HL-60 (cell line): ENCODE results near the gene PPAN.

ENCODE experiments used
- DNase-seq, 2 experiments: peaks; one replicate each; pipeline ENCODE4 v3.0.0-alpha.2; 2010 to 2020; ENCODE audit warnings: low read depth in 1 of 2, low spot score in 1 of 2
- H3K27ac ChIP-seq: fragments of 250-450 bp; sonication (Bioruptor Pico); replicated peaks from 2 replicates; pipeline ENCODE4 v1.5.1; 2020; ENCODE audit warnings: mild to moderate bottlenecking, moderate library complexity
- H3K27me3 ChIP-seq: fragments of 250-450 bp; sonication (Bioruptor Pico); 2 replicates; pipeline ENCODE4 v1.5.1; 2021; ENCODE audit warnings: mild to moderate bottlenecking, moderate library complexity; ENCODE audit not compliant: insufficient read depth, poor library complexity, severe bottlenecking
- H3K4me3 ChIP-seq: replicated peaks from 2 replicates; pipeline ENCODE4 v1.5.1; 2011; ENCODE audit warnings: mild to moderate bottlenecking, control low read depth, low read length; ENCODE audit not compliant: insufficient read depth
- CTCF ChIP-seq: IDR thresholded peaks from one replicate; pipeline ENCODE4 v1.5.1; 2011; ENCODE audit warnings: low read length, control low read depth, inconsistent platforms; ENCODE audit not compliant: insufficient read depth
- GABPA ChIP-seq: IDR thresholded peaks from 2 replicates; pipeline ENCODE4 v1.6.1; 2012; ENCODE audit warnings: low read depth
- POLR2AphosphoS5 ChIP-seq: IDR thresholded peaks from 2 replicates; pipeline ENCODE4 v1.6.1; 2012; ENCODE audit warnings: low read depth
- SPI1 ChIP-seq: IDR thresholded peaks from 2 replicates; pipeline ENCODE4 v1.6.1; 2012; ENCODE audit warnings: low read depth, mild to moderate bottlenecking, borderline replicate concordance
- TF ChIP-seq, protein P1 (sequence below): IDR thresholded peaks from 2 replicates; pipeline ENCODE4 v1.6.1; 2012; ENCODE audit warnings: low read depth; ENCODE audit not compliant: insufficient replicate concordance

PPAN gene

GRCh38 chr19:10069046-10069445, 37.1 kb upstream of the PPAN start:
- Histone ChIP-seq H3K27ac (no peak overlapping the region), H3K27me3 (no peaks in the 10 kb centered on the region), H3K4me3 (no peak overlapping the region)
- TF ChIP-seq SPI1: no peak
- no peak for TF ChIP-seq POLR2AphosphoS5
- no peak for TF ChIP-seq CTCF
- TF ChIP-seq GABPA: no peak
- TF ChIP-seq, protein P1, sequence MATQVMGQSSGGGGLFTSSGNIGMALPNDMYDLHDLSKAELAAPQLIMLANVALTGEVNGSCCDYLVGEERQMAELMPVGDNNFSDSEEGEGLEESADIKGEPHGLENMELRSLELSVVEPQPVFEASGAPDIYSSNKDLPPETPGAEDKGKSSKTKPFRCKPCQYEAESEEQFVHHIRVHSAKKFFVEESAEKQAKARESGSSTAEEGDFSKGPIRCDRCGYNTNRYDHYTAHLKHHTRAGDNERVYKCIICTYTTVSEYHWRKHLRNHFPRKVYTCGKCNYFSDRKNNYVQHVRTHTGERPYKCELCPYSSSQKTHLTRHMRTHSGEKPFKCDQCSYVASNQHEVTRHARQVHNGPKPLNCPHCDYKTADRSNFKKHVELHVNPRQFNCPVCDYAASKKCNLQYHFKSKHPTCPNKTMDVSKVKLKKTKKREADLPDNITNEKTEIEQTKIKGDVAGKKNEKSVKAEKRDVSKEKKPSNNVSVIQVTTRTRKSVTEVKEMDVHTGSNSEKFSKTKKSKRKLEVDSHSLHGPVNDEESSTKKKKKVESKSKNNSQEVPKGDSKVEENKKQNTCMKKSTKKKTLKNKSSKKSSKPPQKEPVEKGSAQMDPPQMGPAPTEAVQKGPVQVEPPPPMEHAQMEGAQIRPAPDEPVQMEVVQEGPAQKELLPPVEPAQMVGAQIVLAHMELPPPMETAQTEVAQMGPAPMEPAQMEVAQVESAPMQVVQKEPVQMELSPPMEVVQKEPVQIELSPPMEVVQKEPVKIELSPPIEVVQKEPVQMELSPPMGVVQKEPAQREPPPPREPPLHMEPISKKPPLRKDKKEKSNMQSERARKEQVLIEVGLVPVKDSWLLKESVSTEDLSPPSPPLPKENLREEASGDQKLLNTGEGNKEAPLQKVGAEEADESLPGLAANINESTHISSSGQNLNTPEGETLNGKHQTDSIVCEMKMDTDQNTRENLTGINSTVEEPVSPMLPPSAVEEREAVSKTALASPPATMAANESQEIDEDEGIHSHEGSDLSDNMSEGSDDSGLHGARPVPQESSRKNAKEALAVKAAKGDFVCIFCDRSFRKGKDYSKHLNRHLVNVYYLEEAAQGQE: no peak
- DNase-seq: no peak

GRCh38 chr19:10070730-10071446, 35.3 kb upstream of the PPAN start:
- H3K4me3 ChIP-seq: no peak overlapping the region
- DNase-seq: no peak
- no peaks in the 10 kb centered on the region for H3K27me3 ChIP-seq
- no peak overlapping the region for H3K27ac ChIP-seq
- TF ChIP-seq, protein P1: no peak
- no peak for TF ChIP-seq GABPA
- no peak for TF ChIP-seq CTCF
- no peak for TF ChIP-seq SPI1
- TF ChIP-seq POLR2AphosphoS5: no peak

- no peak overlapping the region for H3K4me3 ChIP-seq
- TF ChIP-seq POLR2AphosphoS5 (no peak), GABPA (no peak), SPI1 (no peak), CTCF (peak; percentile 40)
- no peaks in the 10 kb centered on the region for H3K27me3 ChIP-seq
- no peak overlapping the region for H3K27ac ChIP-seq
- DNase-seq: peak in 1 of 2 experiments; percentile 43
Observed at GRCh38 chr19:10074153-10074552, 32.0 kb upstream of the PPAN start.

DNA sequence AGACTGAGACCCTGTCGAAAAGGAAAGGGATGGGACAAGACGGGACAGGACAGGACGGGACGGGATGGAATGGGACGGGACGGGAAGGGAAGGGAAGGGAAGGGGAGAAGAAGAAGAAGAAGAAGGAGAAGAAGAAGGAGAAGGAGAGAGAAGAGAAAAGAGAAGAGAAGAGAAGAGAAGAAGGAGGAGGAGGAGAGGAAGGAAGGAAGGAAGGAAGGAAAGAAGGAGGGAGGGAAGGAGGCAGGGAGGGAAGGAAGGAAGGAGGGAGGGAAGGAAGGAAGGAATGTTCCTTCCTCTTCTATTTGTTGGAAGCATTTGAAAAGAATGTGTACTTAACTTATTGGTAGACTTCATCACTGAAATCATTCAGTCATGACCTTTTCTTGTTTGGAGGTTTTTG, 29.6 kb upstream of the PPAN start:
- Histone ChIP-seq H3K27me3 (no peaks in the 10 kb centered on the region), H3K27ac (no peak overlapping the region), H3K4me3 (no peak overlapping the region)
- no peak for DNase-seq
- TF ChIP-seq SPI1: no peak
